Measurements from ENCODE around the gene TACR1. TPM values are rescaled to one million over a fixed set of nuclear protein-coding genes. Genes with fewer than 3 reads are reported as not detected.

The TACR1 gene
- total RNA-seq, 4 donors from 2014 or later = 2.0 to 7.7 (median 5.0) TPM

DNA sequence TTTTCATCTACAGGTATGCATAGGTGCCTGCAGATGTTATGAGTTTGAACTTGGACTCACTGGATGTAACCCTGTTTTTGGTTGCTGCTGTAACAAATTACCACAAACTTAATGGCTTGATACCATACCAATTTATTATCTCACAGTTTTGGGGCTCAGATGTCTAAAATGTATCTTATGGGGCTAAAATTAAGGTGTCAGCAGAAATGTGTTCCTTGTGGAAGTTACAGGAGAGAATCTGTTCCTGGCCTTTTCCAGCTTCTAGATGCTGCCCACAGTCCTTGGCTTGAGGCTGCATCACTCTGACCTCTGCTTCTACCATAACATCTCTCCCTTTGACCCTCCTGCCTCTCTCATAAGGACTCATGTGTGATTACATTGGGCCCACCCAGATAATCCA lies 193.3 kb downstream of the TACR1 start:
- TF ChIP-seq, protein P1, sequence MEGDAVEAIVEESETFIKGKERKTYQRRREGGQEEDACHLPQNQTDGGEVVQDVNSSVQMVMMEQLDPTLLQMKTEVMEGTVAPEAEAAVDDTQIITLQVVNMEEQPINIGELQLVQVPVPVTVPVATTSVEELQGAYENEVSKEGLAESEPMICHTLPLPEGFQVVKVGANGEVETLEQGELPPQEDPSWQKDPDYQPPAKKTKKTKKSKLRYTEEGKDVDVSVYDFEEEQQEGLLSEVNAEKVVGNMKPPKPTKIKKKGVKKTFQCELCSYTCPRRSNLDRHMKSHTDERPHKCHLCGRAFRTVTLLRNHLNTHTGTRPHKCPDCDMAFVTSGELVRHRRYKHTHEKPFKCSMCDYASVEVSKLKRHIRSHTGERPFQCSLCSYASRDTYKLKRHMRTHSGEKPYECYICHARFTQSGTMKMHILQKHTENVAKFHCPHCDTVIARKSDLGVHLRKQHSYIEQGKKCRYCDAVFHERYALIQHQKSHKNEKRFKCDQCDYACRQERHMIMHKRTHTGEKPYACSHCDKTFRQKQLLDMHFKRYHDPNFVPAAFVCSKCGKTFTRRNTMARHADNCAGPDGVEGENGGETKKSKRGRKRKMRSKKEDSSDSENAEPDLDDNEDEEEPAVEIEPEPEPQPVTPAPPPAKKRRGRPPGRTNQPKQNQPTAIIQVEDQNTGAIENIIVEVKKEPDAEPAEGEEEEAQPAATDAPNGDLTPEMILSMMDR (IDR thresholded peaks at IDR 0.05; ENCODE audit: low read depth) = no peak

DNA sequence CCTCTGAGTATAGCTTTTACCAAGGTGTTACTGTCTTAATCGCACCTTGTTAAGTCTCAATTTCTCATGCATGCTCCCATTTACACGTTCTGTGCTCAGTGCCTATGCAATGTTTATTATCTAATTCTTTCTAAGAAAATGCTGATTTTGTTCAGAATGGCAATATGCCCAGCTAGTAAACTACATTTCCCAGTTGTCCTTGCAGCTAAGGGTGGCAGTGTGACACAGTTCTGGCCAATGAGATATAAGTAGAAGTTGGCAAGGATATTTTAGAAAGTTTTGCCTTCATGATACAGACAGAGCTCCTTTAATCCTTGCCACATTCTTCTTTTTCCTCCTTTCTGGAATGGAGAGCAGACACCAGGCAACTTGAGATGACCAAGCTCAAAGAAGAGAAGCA lies 195.5 kb downstream of the TACR1 start:
- TF ChIP-seq, protein P1 (IDR thresholded peaks at IDR 0.05; ENCODE audit: low read depth) = no peak

DNA sequence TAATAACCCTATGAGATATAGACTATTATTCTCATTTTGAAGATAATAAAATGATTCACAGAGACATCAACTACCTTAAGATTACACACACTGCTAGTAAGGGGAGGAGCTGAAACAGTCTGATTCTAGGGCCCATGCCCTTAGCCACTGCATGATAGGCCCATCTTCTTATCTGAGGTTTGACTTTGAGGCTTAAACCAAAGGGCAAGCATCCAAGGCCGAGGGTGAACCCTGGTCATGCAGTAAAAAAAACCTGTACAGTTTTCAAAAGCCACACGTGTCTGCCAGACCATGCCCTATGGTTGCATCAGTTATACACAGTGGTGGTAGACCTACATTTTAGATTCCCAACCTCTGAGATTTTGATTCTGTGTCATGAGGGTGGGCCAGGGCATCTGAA lies 196.0 kb downstream of the TACR1 start:
- TF ChIP-seq, protein P1 (IDR thresholded peaks at IDR 0.05; ENCODE audit: low read depth) = no peak

DNA sequence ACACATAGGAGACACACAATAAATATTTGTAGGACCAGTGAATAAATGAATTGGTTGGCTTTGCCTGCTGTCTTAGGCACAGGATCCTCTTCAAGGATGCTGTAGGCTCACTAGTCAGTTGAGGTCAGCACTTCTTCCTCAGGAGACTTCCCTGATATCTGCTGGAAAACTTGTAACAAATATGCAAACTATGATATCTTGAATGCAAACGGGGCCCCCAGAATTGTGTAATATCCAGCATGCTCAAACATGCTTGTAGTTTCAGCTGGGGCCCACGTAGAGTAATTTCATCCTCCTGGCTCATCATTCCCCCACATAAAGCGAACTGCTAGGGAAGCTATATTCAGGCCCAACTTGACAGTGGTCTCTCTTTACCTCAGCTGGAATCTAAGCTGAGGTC lies 197.3 kb downstream of the TACR1 start:
- TF ChIP-seq, protein P1 (IDR thresholded peaks at IDR 0.05; ENCODE audit: low read depth) = no peak

DNA sequence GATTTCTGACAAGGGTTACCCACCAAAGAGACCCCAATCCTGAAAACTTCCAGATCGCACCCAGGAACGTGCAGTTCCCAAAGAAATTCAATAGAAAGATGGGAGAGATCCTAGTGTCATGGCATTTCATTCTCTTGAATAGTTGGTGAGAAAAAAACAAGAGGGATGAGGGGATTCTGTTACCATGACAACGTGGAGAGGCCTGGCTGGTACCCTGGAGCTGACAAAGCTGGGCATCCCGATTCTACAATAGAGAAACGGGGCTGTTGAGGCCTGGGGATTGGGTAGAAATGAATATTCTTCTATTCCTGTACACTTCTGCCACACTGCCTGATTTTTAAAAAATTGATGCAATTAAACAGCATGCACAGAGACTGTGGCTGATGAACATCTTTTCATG lies 199.9 kb downstream of the TACR1 start:
- TF ChIP-seq, protein P1 (IDR thresholded peaks at IDR 0.05; ENCODE audit: low read depth) = no peak

Small RNA genes lying within 50 kb of the gene (small RNA-seq; reads per million reads assigned to genes)
- not detected for gene MIR5000

Other genes starting within 250 kb of the TACR1 start
- gene POLE4, start 240.9 kb downstream of the TACR1 start, total RNA-seq = 10 to 100 TPM; 22.4 to 45.5 (median 32.6) TPM

Data from subcutaneous adipose tissue (tissue), 4 donors.